NCI-H446 treated with DMSO at 0.1 percent for 48 hours (cell line): ENCODE data around the gene CCDC102B.
A peak's percentile ranks its signal among the peaks of the same experiment; 100 is the strongest.
"Not testable (repeated sequence)": the region's sequence is repeated elsewhere in the genome, so short reads cannot be mapped to it uniquely, and the experiment has no call there.

Experiments
- DNase-seq: peaks from one replicate; lab custom pipeline; 2025; lab: John Stamatoyannopoulos, UW

Gene CCDC102B

GRCh38 chr18:68797871-68798270 is at the start of gene CCDC102B:
Gene CCDC102B (plus strand): TSS chr18:68798080. CDS start chr18:68836764, 38,684 bp downstream.
- no peak for DNase-seq

GRCh38 chr18:68757126-68757525 is 40.8 kb upstream of the CCDC102B start:
- DNase-seq, result no peak

- DNase-seq, result no peak
Observed at GRCh38 chr18:68759308-68759707, 38.6 kb upstream of the CCDC102B start.

- no peak for DNase-seq
Observed at GRCh38 chr18:68763083-68763482, 34.8 kb upstream of the CCDC102B start.

GRCh38 chr18:68764016-68764415 is 33.9 kb upstream of the CCDC102B start:
- DNase-seq, result no peak

GRCh38 chr18:68766433-68766832 is 31.4 kb upstream of the CCDC102B start:
- DNase-seq, result no peak

- no peak for DNase-seq
Observed at GRCh38 chr18:68769461-68769860, 28.4 kb upstream of the CCDC102B start.

- no peak for DNase-seq
Observed at GRCh38 chr18:68772268-68772667, 25.6 kb upstream of the CCDC102B start.

- no peak for DNase-seq
Observed at GRCh38 chr18:68778280-68778886, 19.5 kb upstream of the CCDC102B start.

- DNase-seq, result no peak
Observed at GRCh38 chr18:68779169-68779568, 18.7 kb upstream of the CCDC102B start.

GRCh38 chr18:68780802-68781635 is 16.9 kb upstream of the CCDC102B start:
- no peak for DNase-seq

GRCh38 chr18:68783506-68783905 is 14.4 kb upstream of the CCDC102B start:
- no peak for DNase-seq

GRCh38 chr18:68784071-68784470 is 13.8 kb upstream of the CCDC102B start:
- no peak for DNase-seq

GRCh38 chr18:68790290-68790689 is 7.6 kb upstream of the CCDC102B start:
- not testable (repeated sequence) for DNase-seq

GRCh38 chr18:68791801-68792200 is 6.1 kb upstream of the CCDC102B start:
- no peak for DNase-seq

GRCh38 chr18:68793951-68794350 is 3.9 kb upstream of the CCDC102B start:
- DNase-seq, result no peak

GRCh38 chr18:68796936-68797690 is 767 bp upstream of the CCDC102B start:
- DNase-seq, result no peak

GRCh38 chr18:68800075-68800474 is 2.2 kb downstream of the CCDC102B start:
- DNase-seq, result no peak

- no peak for DNase-seq
Observed at GRCh38 chr18:68803356-68803755, 5.5 kb downstream of the CCDC102B start.

GRCh38 chr18:68817584-68817983 is 19.7 kb downstream of the CCDC102B start:
- no peak for DNase-seq

- DNase-seq, result no peak
Observed at GRCh38 chr18:68818584-68818983, 20.7 kb downstream of the CCDC102B start.

GRCh38 chr18:68822926-68823325 is 25.0 kb downstream of the CCDC102B start:
- no peak for DNase-seq

GRCh38 chr18:68826121-68826520 is 28.2 kb downstream of the CCDC102B start:
- DNase-seq, result peak; percentile 17
